SK-N-SH (cell line): ENCODE data around the gene RPA3.

Source experiments
- FOXM1 ChIP-seq: IDR thresholded peaks from 2 replicates; pipeline ENCODE4 v1.4.0; 2012; ENCODE audit warnings: low read depth, mild to moderate bottlenecking
- GABPA ChIP-seq: IDR thresholded peaks from 2 replicates; pipeline ENCODE4 v1.4.0; 2012; ENCODE audit warnings: low read depth, mild to moderate bottlenecking
- NRF1 ChIP-seq: IDR thresholded peaks from 2 replicates; pipeline ENCODE4 v1.6.1; 2012; ENCODE audit warnings: low read depth, mild to moderate bottlenecking, low read length
- POLR2AphosphoS5 ChIP-seq: IDR thresholded peaks from 2 replicates; pipeline ENCODE4 v1.6.1; 2012; ENCODE audit warnings: low read depth, low read length
- RXRA ChIP-seq: IDR thresholded peaks from 2 replicates; pipeline ENCODE4 v1.4.0; 2012; ENCODE audit warnings: low read depth, mild to moderate bottlenecking, borderline replicate concordance
- SIN3A ChIP-seq: IDR thresholded peaks from 2 replicates; pipeline ENCODE4 v1.6.1; 2012; ENCODE audit warnings: low read depth, mild to moderate bottlenecking, low read length, moderate library complexity, borderline replicate concordance
- TF ChIP-seq, protein P1 (sequence below): IDR thresholded peaks from 2 replicates; pipeline ENCODE4 v1.4.0; 2012; ENCODE audit warnings: low read depth
- TF ChIP-seq, protein P2 (sequence below): fragments of 200-600 bp; sonication (generic); IDR thresholded peaks from 2 replicates; pipeline ENCODE4 v1.6.1; 2017; ENCODE audit warnings: antibody characterized with exemption, mild to moderate bottlenecking, moderate library complexity
- TF ChIP-seq, protein P3 (sequence below): IDR thresholded peaks from 2 replicates; pipeline ENCODE4 v1.4.0; 2012; ENCODE audit warnings: low read depth, borderline replicate concordance
- TF ChIP-seq, protein P4 (sequence below): IDR thresholded peaks from 2 replicates; pipeline ENCODE4; 2012

DNA sequence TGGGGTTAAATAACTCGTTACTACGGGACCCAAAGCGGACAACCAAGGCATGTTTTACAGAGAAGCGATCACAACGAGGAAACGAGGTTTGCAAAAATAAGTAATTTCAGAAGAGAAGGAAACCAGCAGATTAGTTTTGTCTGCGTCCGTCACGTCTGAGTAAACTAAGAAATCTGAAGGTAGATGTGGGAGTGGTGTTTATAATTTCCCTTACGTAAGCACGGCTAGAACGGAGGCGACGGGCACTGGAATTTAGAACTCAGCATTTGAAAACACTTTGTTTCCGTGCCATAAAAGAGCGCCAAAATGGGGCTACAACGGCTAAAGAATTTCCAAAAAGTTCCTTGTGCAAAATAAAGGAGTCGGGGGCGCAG lies 78.6 kb downstream of the RPA3 start:
- TF ChIP-seq, protein P1, sequence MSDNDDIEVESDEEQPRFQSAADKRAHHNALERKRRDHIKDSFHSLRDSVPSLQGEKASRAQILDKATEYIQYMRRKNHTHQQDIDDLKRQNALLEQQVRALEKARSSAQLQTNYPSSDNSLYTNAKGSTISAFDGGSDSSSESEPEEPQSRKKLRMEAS: no peak
- no peak for TF ChIP-seq POLR2AphosphoS5
- TF ChIP-seq, protein P2, sequence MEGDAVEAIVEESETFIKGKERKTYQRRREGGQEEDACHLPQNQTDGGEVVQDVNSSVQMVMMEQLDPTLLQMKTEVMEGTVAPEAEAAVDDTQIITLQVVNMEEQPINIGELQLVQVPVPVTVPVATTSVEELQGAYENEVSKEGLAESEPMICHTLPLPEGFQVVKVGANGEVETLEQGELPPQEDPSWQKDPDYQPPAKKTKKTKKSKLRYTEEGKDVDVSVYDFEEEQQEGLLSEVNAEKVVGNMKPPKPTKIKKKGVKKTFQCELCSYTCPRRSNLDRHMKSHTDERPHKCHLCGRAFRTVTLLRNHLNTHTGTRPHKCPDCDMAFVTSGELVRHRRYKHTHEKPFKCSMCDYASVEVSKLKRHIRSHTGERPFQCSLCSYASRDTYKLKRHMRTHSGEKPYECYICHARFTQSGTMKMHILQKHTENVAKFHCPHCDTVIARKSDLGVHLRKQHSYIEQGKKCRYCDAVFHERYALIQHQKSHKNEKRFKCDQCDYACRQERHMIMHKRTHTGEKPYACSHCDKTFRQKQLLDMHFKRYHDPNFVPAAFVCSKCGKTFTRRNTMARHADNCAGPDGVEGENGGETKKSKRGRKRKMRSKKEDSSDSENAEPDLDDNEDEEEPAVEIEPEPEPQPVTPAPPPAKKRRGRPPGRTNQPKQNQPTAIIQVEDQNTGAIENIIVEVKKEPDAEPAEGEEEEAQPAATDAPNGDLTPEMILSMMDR: no peak
- no peak for TF ChIP-seq GABPA
- TF ChIP-seq SIN3A: no peak
- TF ChIP-seq RXRA: no peak
- no peak for TF ChIP-seq NRF1
- TF ChIP-seq FOXM1: no peak
- TF ChIP-seq, protein P3, sequence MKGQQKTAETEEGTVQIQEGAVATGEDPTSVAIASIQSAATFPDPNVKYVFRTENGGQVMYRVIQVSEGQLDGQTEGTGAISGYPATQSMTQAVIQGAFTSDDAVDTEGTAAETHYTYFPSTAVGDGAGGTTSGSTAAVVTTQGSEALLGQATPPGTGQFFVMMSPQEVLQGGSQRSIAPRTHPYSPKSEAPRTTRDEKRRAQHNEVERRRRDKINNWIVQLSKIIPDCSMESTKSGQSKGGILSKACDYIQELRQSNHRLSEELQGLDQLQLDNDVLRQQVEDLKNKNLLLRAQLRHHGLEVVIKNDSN: no peak
- TF ChIP-seq, protein P4, sequence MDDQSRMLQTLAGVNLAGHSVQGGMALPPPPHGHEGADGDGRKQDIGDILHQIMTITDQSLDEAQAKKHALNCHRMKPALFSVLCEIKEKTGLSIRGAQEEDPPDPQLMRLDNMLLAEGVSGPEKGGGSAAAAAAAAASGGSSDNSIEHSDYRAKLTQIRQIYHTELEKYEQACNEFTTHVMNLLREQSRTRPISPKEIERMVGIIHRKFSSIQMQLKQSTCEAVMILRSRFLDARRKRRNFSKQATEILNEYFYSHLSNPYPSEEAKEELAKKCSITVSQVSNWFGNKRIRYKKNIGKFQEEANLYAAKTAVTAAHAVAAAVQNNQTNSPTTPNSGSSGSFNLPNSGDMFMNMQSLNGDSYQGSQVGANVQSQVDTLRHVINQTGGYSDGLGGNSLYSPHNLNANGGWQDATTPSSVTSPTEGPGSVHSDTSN: no peak
